Measurements from ENCODE around the gene ATP2B2. TPM values are rescaled to one million over a fixed set of nuclear protein-coding genes. Genes with fewer than 3 reads are reported as not detected.
"Not testable (repeated sequence)": the region's sequence is repeated elsewhere in the genome, so short reads cannot be mapped to it uniquely, and the experiment has no call there.

The ATP2B2 gene
- total RNA-seq, 1 experiment from 2014 or later, result not detected

- Histone ChIP-seq H3K36me3 (no peaks in the 10 kb centered on the region), H3K9me3 (replicated peaks) (no peaks in the 10 kb centered on the region; the same call in 1 of the 2 replicates), H3K27ac (no peak overlapping the region), H3K4me3 (no peak overlapping the region), H3K4me1 (replicated peaks) (no peaks in the 10 kb centered on the region), H3K27me3 (replicated peaks) (no peaks in the 10 kb centered on the region)
- no peak for DNase-seq (ENCODE audit: low read depth in 1 of 2, low spot score in 2 of 2)
These were observed 40.8 kb upstream of the ATP2B2 start for GRCh38 chr3:10546181-10546624.

- Histone ChIP-seq H3K27me3 (replicated peaks) (peaks cover 4% of the 10 kb centered on the region), H3K36me3 (no peaks in the 10 kb centered on the region), H3K9me3 (replicated peaks) (no peaks in the 10 kb centered on the region; the same call in 1 of the 2 replicates), H3K27ac (no peak overlapping the region), H3K4me3 (no peak overlapping the region), H3K4me1 (replicated peaks) (no peaks in the 10 kb centered on the region)
- no peak for DNase-seq (ENCODE audit: low read depth in 1 of 2, low spot score in 2 of 2)
These were observed 37.1 kb upstream of the ATP2B2 start for GRCh38 chr3:10542518-10542917.

- not testable (repeated sequence) for DNase-seq (ENCODE audit: low read depth in 1 of 2, low spot score in 2 of 2); H3K36me3 ChIP-seq; H3K4me3 ChIP-seq; H3K9me3 ChIP-seq (replicated peaks); H3K27ac ChIP-seq; H3K4me1 ChIP-seq (replicated peaks)
- peaks cover 11% of the 10 kb centered on the region for H3K27me3 ChIP-seq (replicated peaks)
These were observed 35.0 kb upstream of the ATP2B2 start for GRCh38 chr3:10540347-10540746.

- no peak for DNase-seq (ENCODE audit: low read depth in 1 of 2, low spot score in 2 of 2)
- H3K4me3 ChIP-seq, result no peak overlapping the region
- no peaks in the 10 kb centered on the region for H3K36me3 ChIP-seq
- no peak overlapping the region for H3K27ac ChIP-seq
- no peaks in the 10 kb centered on the region for H3K4me1 ChIP-seq (replicated peaks)
- peaks cover 16% of the 10 kb centered on the region for H3K27me3 ChIP-seq (replicated peaks)
- no peaks in the 10 kb centered on the region for H3K9me3 ChIP-seq (replicated peaks)
These were observed 28.7 kb upstream of the ATP2B2 start for GRCh38 chr3:10534066-10534465.

GRCh38 chr3:10533737-10534023 lies 28.3 kb upstream of the ATP2B2 start:
- Histone ChIP-seq H3K27ac (no peak overlapping the region), H3K4me3 (no peak overlapping the region), H3K9me3 (replicated peaks) (no peaks in the 10 kb centered on the region), H3K27me3 (replicated peaks) (peaks cover 16% of the 10 kb centered on the region), H3K4me1 (replicated peaks) (no peaks in the 10 kb centered on the region), H3K36me3 (no peaks in the 10 kb centered on the region)
- DNase-seq (ENCODE audit: low read depth in 1 of 2, low spot score in 2 of 2), result no peak

GRCh38 chr3:10532939-10533736 lies 27.8 kb upstream of the ATP2B2 start:
- no peak for DNase-seq (ENCODE audit: low read depth in 1 of 2, low spot score in 2 of 2)
- no peak overlapping the region for H3K4me3 ChIP-seq
- H3K36me3 ChIP-seq, result no peaks in the 10 kb centered on the region
- peaks cover 16% of the 10 kb centered on the region for H3K27me3 ChIP-seq (replicated peaks)
- no peak overlapping the region for H3K27ac ChIP-seq
- H3K4me1 ChIP-seq (replicated peaks), result no peaks in the 10 kb centered on the region
- H3K9me3 ChIP-seq (replicated peaks), result no peaks in the 10 kb centered on the region

- Histone ChIP-seq H3K27ac (no peak overlapping the region), H3K4me3 (no peak overlapping the region), H3K36me3 (no peaks in the 10 kb centered on the region), H3K4me1 (replicated peaks) (no peaks in the 10 kb centered on the region), H3K9me3 (replicated peaks) (no peaks in the 10 kb centered on the region), H3K27me3 (replicated peaks) (peaks cover 11% of the 10 kb centered on the region)
- DNase-seq (ENCODE audit: low read depth in 1 of 2, low spot score in 2 of 2), result peak in 1 of 2 experiments; percentile 25
These were observed 25.6 kb upstream of the ATP2B2 start for GRCh38 chr3:10531031-10531430.

- Histone ChIP-seq H3K4me1 (replicated peaks) (no peaks in the 10 kb centered on the region), H3K27me3 (replicated peaks) (peaks cover 12% of the 10 kb centered on the region), H3K36me3 (no peaks in the 10 kb centered on the region), H3K9me3 (replicated peaks) (no peaks in the 10 kb centered on the region), H3K27ac (no peak overlapping the region), H3K4me3 (no peak overlapping the region)
- DNase-seq (ENCODE audit: low read depth in 1 of 2, low spot score in 2 of 2), result peak in 1 of 2 experiments; percentile 21
These were observed 24.9 kb upstream of the ATP2B2 start for GRCh38 chr3:10530241-10530640.

GRCh38 chr3:10529809-10530208 lies 24.4 kb upstream of the ATP2B2 start:
- no peak for DNase-seq (ENCODE audit: low read depth in 1 of 2, low spot score in 2 of 2)
- Histone ChIP-seq H3K4me3 (no peak overlapping the region), H3K4me1 (replicated peaks) (no peaks in the 10 kb centered on the region), H3K9me3 (replicated peaks) (no peaks in the 10 kb centered on the region), H3K27ac (no peak overlapping the region), H3K27me3 (replicated peaks) (peaks cover 17% of the 10 kb centered on the region), H3K36me3 (no peaks in the 10 kb centered on the region)

- Histone ChIP-seq H3K4me1 (replicated peaks) (no peaks in the 10 kb centered on the region), H3K9me3 (replicated peaks) (no peaks in the 10 kb centered on the region), H3K27ac (no peak overlapping the region), H3K27me3 (replicated peaks) (peaks cover 24% of the 10 kb centered on the region), H3K4me3 (no peak overlapping the region), H3K36me3 (no peaks in the 10 kb centered on the region)
- DNase-seq (ENCODE audit: low read depth in 1 of 2, low spot score in 2 of 2), result no peak
These were observed 22.7 kb upstream of the ATP2B2 start for GRCh38 chr3:10528046-10528445.

- DNase-seq (ENCODE audit: low read depth in 1 of 2, low spot score in 2 of 2), result peak in 1 of 2 experiments; percentile 30
- Histone ChIP-seq H3K9me3 (replicated peaks) (no peaks in the 10 kb centered on the region), H3K27ac (no peak overlapping the region), H3K27me3 (replicated peaks) (peaks cover 24% of the 10 kb centered on the region), H3K4me1 (replicated peaks) (no peaks in the 10 kb centered on the region), H3K4me3 (no peak overlapping the region), H3K36me3 (no peaks in the 10 kb centered on the region)
These were observed 22.1 kb upstream of the ATP2B2 start for GRCh38 chr3:10527295-10528001.

- no peaks in the 10 kb centered on the region for H3K36me3 ChIP-seq
- no peak overlapping the region for H3K27ac ChIP-seq
- no peak overlapping the region for H3K4me3 ChIP-seq
- peak in 1 of 2 experiments; percentile 22 for DNase-seq (ENCODE audit: low read depth in 1 of 2, low spot score in 2 of 2)
- peaks cover 24% of the 10 kb centered on the region for H3K27me3 ChIP-seq (replicated peaks)
- no peaks in the 10 kb centered on the region for H3K4me1 ChIP-seq (replicated peaks)
- H3K9me3 ChIP-seq (replicated peaks), result no peaks in the 10 kb centered on the region
These were observed 21.0 kb upstream of the ATP2B2 start for GRCh38 chr3:10526366-10526765.

GRCh38 chr3:10524799-10525301 lies 19.5 kb upstream of the ATP2B2 start:
- Histone ChIP-seq H3K9me3 (replicated peaks) (no peaks in the 10 kb centered on the region), H3K36me3 (no peaks in the 10 kb centered on the region), H3K27ac (no peak overlapping the region), H3K4me1 (replicated peaks) (no peaks in the 10 kb centered on the region), H3K4me3 (no peak overlapping the region), H3K27me3 (replicated peaks) (peaks cover 19% of the 10 kb centered on the region)
- DNase-seq (ENCODE audit: low read depth in 1 of 2, low spot score in 2 of 2), result no peak

- Histone ChIP-seq H3K9me3 (replicated peaks) (no peaks in the 10 kb centered on the region), H3K27me3 (replicated peaks) (peaks cover 19% of the 10 kb centered on the region), H3K36me3 (no peaks in the 10 kb centered on the region), H3K4me1 (replicated peaks) (peaks cover 2% of the 10 kb centered on the region; the same call in 1 of the 2 replicates), H3K4me3 (no peak overlapping the region), H3K27ac (no peak overlapping the region)
- DNase-seq (ENCODE audit: low read depth in 1 of 2, low spot score in 2 of 2), result no peak
These were observed 18.9 kb upstream of the ATP2B2 start for GRCh38 chr3:10524270-10524669.

All from SJSA1 (cell line).